PFSK-1 (cell line): ENCODE results near the gene GRAMD2B.

Experiments
- POLR2AphosphoS5 ChIP-seq: IDR thresholded peaks from 2 replicates; pipeline ENCODE4 v1.6.1; 2012; ENCODE audit warnings: low read depth, mild to moderate bottlenecking, control low read depth, low read length, moderate library complexity
- SIN3A ChIP-seq: IDR thresholded peaks from 2 replicates; pipeline ENCODE4 v1.6.1; 2012; ENCODE audit warnings: mild to moderate bottlenecking, low read length, moderate library complexity, borderline replicate concordance; ENCODE audit not compliant: insufficient read depth
- TAF1 ChIP-seq: IDR thresholded peaks from 2 replicates; pipeline ENCODE4 v1.6.1; 2012; ENCODE audit warnings: low read length, control low read depth, borderline replicate concordance; ENCODE audit not compliant: insufficient read depth
- TF ChIP-seq, protein P1 (sequence below), 2 experiments: IDR thresholded peaks; 2 replicates each; pipeline versions ENCODE4 v1.6.1 to v1.8.0; 2011 to 2012; ENCODE audit warnings: low read depth in 2 of 2, low read length in 2 of 2, control low read depth in 1 of 2, inconsistent platforms in 1 of 2, mild to moderate bottlenecking in 1 of 2, moderate library complexity in 1 of 2; ENCODE audit not compliant: insufficient read depth in 1 of 2

DNA sequence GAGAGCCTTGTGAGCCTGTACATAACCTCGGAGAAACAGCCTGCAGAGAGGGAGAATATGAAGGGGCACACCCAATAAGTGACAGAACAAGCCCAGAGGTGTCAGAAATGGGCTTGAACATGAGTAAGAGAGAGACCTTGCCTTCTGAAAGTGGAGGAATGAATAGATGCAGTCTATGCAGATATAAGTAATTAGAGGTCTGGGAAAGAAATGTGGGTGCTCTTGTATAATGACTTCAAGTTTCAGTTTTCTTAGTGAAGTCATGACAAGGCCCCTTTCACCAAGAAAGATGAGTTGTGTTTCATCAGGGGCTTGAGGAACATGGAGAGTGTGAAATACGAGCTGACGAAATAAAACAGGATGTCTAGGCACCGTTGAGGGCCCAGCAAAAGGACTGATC is 15.1 kb downstream of the GRAMD2B start:
- no peak for TF ChIP-seq POLR2AphosphoS5
- no peak for TF ChIP-seq TAF1
- TF ChIP-seq, protein P1, sequence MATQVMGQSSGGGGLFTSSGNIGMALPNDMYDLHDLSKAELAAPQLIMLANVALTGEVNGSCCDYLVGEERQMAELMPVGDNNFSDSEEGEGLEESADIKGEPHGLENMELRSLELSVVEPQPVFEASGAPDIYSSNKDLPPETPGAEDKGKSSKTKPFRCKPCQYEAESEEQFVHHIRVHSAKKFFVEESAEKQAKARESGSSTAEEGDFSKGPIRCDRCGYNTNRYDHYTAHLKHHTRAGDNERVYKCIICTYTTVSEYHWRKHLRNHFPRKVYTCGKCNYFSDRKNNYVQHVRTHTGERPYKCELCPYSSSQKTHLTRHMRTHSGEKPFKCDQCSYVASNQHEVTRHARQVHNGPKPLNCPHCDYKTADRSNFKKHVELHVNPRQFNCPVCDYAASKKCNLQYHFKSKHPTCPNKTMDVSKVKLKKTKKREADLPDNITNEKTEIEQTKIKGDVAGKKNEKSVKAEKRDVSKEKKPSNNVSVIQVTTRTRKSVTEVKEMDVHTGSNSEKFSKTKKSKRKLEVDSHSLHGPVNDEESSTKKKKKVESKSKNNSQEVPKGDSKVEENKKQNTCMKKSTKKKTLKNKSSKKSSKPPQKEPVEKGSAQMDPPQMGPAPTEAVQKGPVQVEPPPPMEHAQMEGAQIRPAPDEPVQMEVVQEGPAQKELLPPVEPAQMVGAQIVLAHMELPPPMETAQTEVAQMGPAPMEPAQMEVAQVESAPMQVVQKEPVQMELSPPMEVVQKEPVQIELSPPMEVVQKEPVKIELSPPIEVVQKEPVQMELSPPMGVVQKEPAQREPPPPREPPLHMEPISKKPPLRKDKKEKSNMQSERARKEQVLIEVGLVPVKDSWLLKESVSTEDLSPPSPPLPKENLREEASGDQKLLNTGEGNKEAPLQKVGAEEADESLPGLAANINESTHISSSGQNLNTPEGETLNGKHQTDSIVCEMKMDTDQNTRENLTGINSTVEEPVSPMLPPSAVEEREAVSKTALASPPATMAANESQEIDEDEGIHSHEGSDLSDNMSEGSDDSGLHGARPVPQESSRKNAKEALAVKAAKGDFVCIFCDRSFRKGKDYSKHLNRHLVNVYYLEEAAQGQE (IDR thresholded peaks at IDR 0.05; ENCODE audit: insufficient read depth in 1 of 2, low read depth in 2 of 2, low read length in 2 of 2), result no peak
- no peak for TF ChIP-seq SIN3A
